GM12878 (cell line): ENCODE measurements around the gene TCF15. TPM values are rescaled to one million over a fixed set of nuclear protein-coding genes. Genes with fewer than 3 reads are reported as not detected.

Experiments used
- ATAC-seq: fragments of 200-7000 bp; cut with Tn5 transposase; 3 replicates; pipeline ENCODE4 v1.9.1; 2020; ENCODE audit warnings: mild to moderate bottlenecking, moderate library complexity
- BruUV-seq: library from RNA; stranded (reverse); fragments of 400-500 nt; replicated peaks from 2 replicates; lab custom pipeline; 2021; lab: Mats Ljungman, UMichigan
- CTCF ChIA-PET: fragments of 300-600 bp; sonication (Branson Sonifier 250); formaldehyde crosslinking; extraction: SDS; loops from one replicate; lab custom pipeline; 2021; ENCODE audit warnings: inconsistent platforms; lab: Yijun Ruan, JAX
- POLR2A ChIA-PET: fragments of 350-600 bp; formaldehyde crosslinking; extraction: SDS; loops from one replicate; lab custom pipeline; 2021; ENCODE audit warnings: inconsistent platforms; lab: Charles Lee
- RAD21 ChIA-PET: fragments of 300-600 bp; sonication (Branson Sonifier 250); formaldehyde crosslinking; loops from one replicate; lab custom pipeline; 2023; ENCODE audit warnings: antibody characterized with exemption; ENCODE audit not compliant: unreplicated experiment; lab: Charles Lee
- SMC1A ChIA-PET: fragments of 300-600 bp; sonication (Branson Sonifier 250); formaldehyde crosslinking; loops from one replicate; lab custom pipeline; 2023; ENCODE audit not compliant: unreplicated experiment, uncharacterized antibody; lab: Charles Lee
- DNase-seq: peaks from one replicate; pipeline ENCODE4 v3.0.0-alpha.2; 2011; ENCODE audit warnings: low read depth, low spot score
- FAIRE-seq: peaks from 3 replicates; lab custom pipeline; 2011; peaks lifted over from hg19 to GRCh38; lab: Jason Lieb, UNC
- H2AFZ ChIP-seq: 2 replicates; pipeline ENCODE4 v1.6.0; 2011; ENCODE audit warnings: low read depth, low read length, control low read depth; ENCODE audit not compliant: control insufficient read depth
- H3K27ac ChIP-seq: 2 replicates; pipeline ENCODE4 v1.5.1; 2011; ENCODE audit warnings: control low read depth; ENCODE audit not compliant: control insufficient read depth, insufficient read depth
- H3K27me3 ChIP-seq, 2 experiments: replicated peaks in 1 of 2; 2 replicates each; pipeline versions ENCODE4 v1.6.0 to v1.6.1; 2011; ENCODE audit warnings: low read length in 1 of 2; ENCODE audit not compliant: control insufficient read depth in 2 of 2, insufficient read depth in 2 of 2
- H3K36me3 ChIP-seq, 2 experiments: 2 replicates each; pipeline ENCODE4 v1.5.1; 2011; ENCODE audit warnings: low read length in 1 of 2; ENCODE audit not compliant: control insufficient read depth in 2 of 2, insufficient read depth in 2 of 2
- H3K4me1 ChIP-seq: 2 replicates; pipeline ENCODE4 v1.6.1; 2011; ENCODE audit warnings: mild to moderate bottlenecking, low read length, moderate library complexity, mixed read lengths; ENCODE audit not compliant: control insufficient read depth, insufficient read depth
- H3K4me2 ChIP-seq: 2 replicates; pipeline ENCODE4 v1.6.0; 2011; ENCODE audit warnings: control low read depth; ENCODE audit not compliant: control insufficient read depth, insufficient read depth
- H3K4me3 ChIP-seq: fragments of 200-600 bp; sonication (generic); 2 replicates; pipeline ENCODE4 v1.5.1; 2016
- H3K79me2 ChIP-seq: 2 replicates; pipeline ENCODE4 v1.6.0; 2011; ENCODE audit warnings: low read length; ENCODE audit not compliant: control insufficient read depth, insufficient read depth
- H3K9ac ChIP-seq: 2 replicates; pipeline ENCODE4 v1.8.0; 2011; ENCODE audit warnings: low read length, control low read depth, mixed read lengths; ENCODE audit not compliant: control insufficient read depth, insufficient read depth
- H3K9me3 ChIP-seq: replicated peaks from 3 replicates; pipeline ENCODE4 v1.5.1; 2011; ENCODE audit warnings: mild to moderate bottlenecking, low read length; ENCODE audit not compliant: control insufficient read depth, insufficient read depth
- H4K20me1 ChIP-seq: 2 replicates; pipeline ENCODE4 v1.6.0; 2011; ENCODE audit not compliant: control insufficient read depth, insufficient read depth
- CBX3 ChIP-seq: fragments of 200-600 bp; sonication (generic); IDR thresholded peaks from 2 replicates; pipeline ENCODE4 v1.6.1; 2016; ENCODE audit warnings: low read depth, borderline replicate concordance
- HDAC2 ChIP-seq: fragments of 200-600 bp; sonication (generic); IDR thresholded peaks from 2 replicates; pipeline ENCODE4 v1.6.1; 2017
- IRF4 ChIP-seq: IDR thresholded peaks from 2 replicates; pipeline ENCODE4 v1.6.1; 2011; ENCODE audit warnings: low read depth, low read length
- IRF5 ChIP-seq: fragments of 450-650 bp; IDR thresholded peaks from 2 replicates; pipeline ENCODE4 v1.6.1; 2017; ENCODE audit warnings: borderline replicate concordance
- NBN ChIP-seq: fragments of 450-650 bp; IDR thresholded peaks from 2 replicates; pipeline ENCODE4 v1.6.1; 2016
- NFYA ChIP-seq: IDR thresholded peaks from 2 replicates; pipeline ENCODE4 v1.6.1; 2011; ENCODE audit warnings: low read depth, mild to moderate bottlenecking, low read length, improper control_type of control experiment, borderline replicate concordance
- NFYB ChIP-seq: IDR thresholded peaks from 2 replicates; pipeline ENCODE4 v1.6.1; 2011; ENCODE audit warnings: low read depth, mild to moderate bottlenecking, low read length, improper control_type of control experiment, moderate library complexity; ENCODE audit not compliant: insufficient read depth
- PBX3 ChIP-seq: IDR thresholded peaks from 2 replicates; pipeline ENCODE4 v1.6.1; 2011; ENCODE audit warnings: mild to moderate bottlenecking, low read depth, low read length, moderate library complexity; ENCODE audit not compliant: insufficient replicate concordance
- SPI1 ChIP-seq: IDR thresholded peaks from 2 replicates; pipeline ENCODE4 v1.6.1; 2011; ENCODE audit warnings: low read depth, mild to moderate bottlenecking, low read length, moderate library complexity, borderline replicate concordance; ENCODE audit not compliant: insufficient read depth
- ZBTB11 ChIP-seq: fragments of 450-650 bp; formaldehyde crosslinking; IDR thresholded peaks from 2 replicates; pipeline ENCODE4 v1.5.0; 2022; ENCODE audit warnings: mild to moderate bottlenecking, missing genetic modification characterization
- WGBS: methylation state at CpG from one replicate; pipeline ENCODE4 v1.1.6; 2016; ENCODE audit warnings: low lambda C conversion rate; ENCODE audit not compliant: insufficient replicate concordance, insufficient coverage; ENCODE audit errors: missing lambda C conversion rate; 5-methylcytosine and 5-hydroxymethylcytosine counted together
- in situ Hi-C: fragments of 300-500 bp; cut with MboI; formaldehyde crosslinking; loops from 9 replicates; pipeline ENCODE4 v1.14.3; 2018; ENCODE audit warnings: mixed read lengths
- intact Hi-C: fragments of 100-400 bp; cut with micrococcal nuclease; formaldehyde crosslinking; loops from one replicate; pipeline ENCODE4 v1.14.2; 2022; ENCODE audit not compliant: unreplicated experiment
- polyA plus RNA-seq, 11 experiments: library from polyadenylated mRNA; depleted of rRNA in 4 of 11; unstranded in 6 of 11; stranded (reverse) in 5 of 11; fragments of >200 nt; fragmentation: Nextera tagmentation in 4 of 11; fragmentation: Illumina TruSeq in 1 of 11; extraction: Ambion mirVana in 4 of 11; extraction: Trizol in 1 of 11; gene quantifications; 1 replicate in 1 of 11; 2 replicates in 10 of 11; pipeline versions ENCODE4 v1.2.1 to v1.2.3, GENCODE V29; 2011 to 2016; ENCODE audit warnings: inconsistent platforms in 2 of 11, missing spikeins in 2 of 11, low read depth in 1 of 11
- total RNA-seq, 4 experiments: library from RNA; depleted of rRNA in 3 of 4; stranded (reverse); fragments of >200 nt in 3 of 4; fragmentation: Illumina TruSeq in 1 of 4; extraction: Trizol in 1 of 4; gene quantifications; 2 replicates each; pipeline versions ENCODE4 v1.2.1 to v1.2.3, GENCODE V29; 2013 to 2021

TCF15 gene
- total and polyA plus RNA-seq, 10 of the 15 experiments (the other 5 are each of a cell fraction or from before 2014, with no cell fraction given) = 0.08 TPM; not detected in 9

- H3K9me3 ChIP-seq = no peaks in the 10 kb centered on the region
- DNase-seq (no peak), FAIRE-seq (no peak), ATAC-seq (no peak)
- H3K9ac ChIP-seq = no peak overlapping the region
- no TSS peak for BruUV-seq
- ChIA-PET SMC1A (no interaction called here), CTCF (no interaction called here), POLR2A (no interaction called here), RAD21 (no interaction called here)
- 9% methylated on average over 5 of the region's 5 CpGs for WGBS
- H3K27me3 ChIP-seq = peaks cover 0 to 6% of the 10 kb centered on the region in 2 experiments; a peak in 3 of 4 replicates
- H3K4me3 ChIP-seq = no peak overlapping the region
- no peaks in the 10 kb centered on the region for H4K20me1 ChIP-seq
- H3K27ac ChIP-seq = no peak overlapping the region
- intact Hi-C loops (no loop called here), in situ Hi-C loops (no loop called here)
- TF ChIP-seq CBX3 (no peak), IRF4 (no peak)
- H3K4me2 ChIP-seq = no peak overlapping the region
- no peak overlapping the region for H2AFZ ChIP-seq
- no peaks in the 10 kb centered on the region; the same call in 1 of the 2 replicates for H3K4me1 ChIP-seq
- H3K36me3 ChIP-seq = no peaks in the 10 kb centered on the region
- H3K79me2 ChIP-seq = no peaks in the 10 kb centered on the region
Measured at GRCh38 chr20:605237-605636, 4.9 kb downstream of the TCF15 start.

GRCh38 chr20:603116-603640 lies 6.9 kb downstream of the TCF15 start:
- Histone ChIP-seq H2AFZ (no peak overlapping the region), H3K9ac (no peak overlapping the region), H3K79me2 (no peaks in the 10 kb centered on the region), H3K4me2 (no peak overlapping the region), H4K20me1 (no peaks in the 10 kb centered on the region), H3K4me3 (no peak overlapping the region), H3K36me3 (no peaks in the 10 kb centered on the region), H3K4me1 (no peaks in the 10 kb centered on the region; the same call in 1 of the 2 replicates), H3K27ac (no peak overlapping the region), H3K27me3 (peaks cover 0 to 2% of the 10 kb centered on the region in 2 experiments; a peak in 2 of 4 replicates), H3K9me3 (no peaks in the 10 kb centered on the region)
- BruUV-seq = no TSS peak
- FAIRE-seq (no peak), ATAC-seq (no peak), DNase-seq (no peak)
- 41% methylated on average over 8 of the region's 8 CpGs for WGBS
- in situ Hi-C loops (no loop called here), intact Hi-C loops (no loop called here)
- ChIA-PET POLR2A (no interaction called here), CTCF (interaction anchor here (0.6 to 1.9 kb wide), 5 partner anchors 8 to 136 kb away, joined by 3 to 8 read pairs (median 3); no protein-coding TSS in a partner anchor), SMC1A (interaction anchor here (1.1 to 2.0 kb wide), 3 partner anchors 15 to 42 kb away, joined by 3 to 5 read pairs (median 4); no protein-coding TSS in a partner anchor), RAD21 (interaction anchor here (0.9 to 1.2 kb wide), 2 partner anchors 14 to 37 kb away, joined by 3 to 5 read pairs; no protein-coding TSS in a partner anchor)
- TF ChIP-seq PBX3 = no peak
- TF ChIP-seq ZBTB11 (CRISPR knock-in tag) = no peak
- TF ChIP-seq HDAC2 = no peak
- TF ChIP-seq NBN = no peak
- no peak for TF ChIP-seq IRF5
- TF ChIP-seq NFYB = no peak
- no peak for TF ChIP-seq NFYA
- no peak for TF ChIP-seq SPI1
